Measurements from ENCODE around the gene ATAD3B. TPM values are rescaled to one million over a fixed set of nuclear protein-coding genes. Genes with fewer than 3 reads are reported as not detected.

ATAD3B gene
- total RNA-seq, 1 donor from 2014 or later: 42.8 TPM

DNA sequence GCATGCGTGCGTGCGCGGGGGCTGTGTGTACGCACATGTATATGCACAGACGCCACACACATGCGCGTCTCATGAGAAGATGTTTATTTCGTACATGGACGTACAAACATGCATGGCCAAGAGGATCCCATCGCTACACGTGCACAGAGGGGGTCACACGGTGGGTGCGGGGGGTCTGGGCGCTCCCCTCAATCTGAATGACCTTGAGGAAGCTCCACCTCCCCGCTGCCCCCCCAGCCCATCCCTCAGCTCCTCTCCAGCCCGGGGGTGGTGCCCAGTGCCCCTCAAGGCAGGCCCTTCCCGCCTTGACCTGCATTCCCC, 67.4 kb downstream of the ATAD3B start:
- no peak overlapping the region for H3K4me3 ChIP-seq (ENCODE audit: low read depth, low read length)
- DNase-seq (ENCODE audit: low read depth): no peak
- TF ChIP-seq, protein P1, sequence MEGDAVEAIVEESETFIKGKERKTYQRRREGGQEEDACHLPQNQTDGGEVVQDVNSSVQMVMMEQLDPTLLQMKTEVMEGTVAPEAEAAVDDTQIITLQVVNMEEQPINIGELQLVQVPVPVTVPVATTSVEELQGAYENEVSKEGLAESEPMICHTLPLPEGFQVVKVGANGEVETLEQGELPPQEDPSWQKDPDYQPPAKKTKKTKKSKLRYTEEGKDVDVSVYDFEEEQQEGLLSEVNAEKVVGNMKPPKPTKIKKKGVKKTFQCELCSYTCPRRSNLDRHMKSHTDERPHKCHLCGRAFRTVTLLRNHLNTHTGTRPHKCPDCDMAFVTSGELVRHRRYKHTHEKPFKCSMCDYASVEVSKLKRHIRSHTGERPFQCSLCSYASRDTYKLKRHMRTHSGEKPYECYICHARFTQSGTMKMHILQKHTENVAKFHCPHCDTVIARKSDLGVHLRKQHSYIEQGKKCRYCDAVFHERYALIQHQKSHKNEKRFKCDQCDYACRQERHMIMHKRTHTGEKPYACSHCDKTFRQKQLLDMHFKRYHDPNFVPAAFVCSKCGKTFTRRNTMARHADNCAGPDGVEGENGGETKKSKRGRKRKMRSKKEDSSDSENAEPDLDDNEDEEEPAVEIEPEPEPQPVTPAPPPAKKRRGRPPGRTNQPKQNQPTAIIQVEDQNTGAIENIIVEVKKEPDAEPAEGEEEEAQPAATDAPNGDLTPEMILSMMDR (conservative IDR thresholded peaks at IDR 0.05; ENCODE audit: low read depth, low read length): no peak

DNA sequence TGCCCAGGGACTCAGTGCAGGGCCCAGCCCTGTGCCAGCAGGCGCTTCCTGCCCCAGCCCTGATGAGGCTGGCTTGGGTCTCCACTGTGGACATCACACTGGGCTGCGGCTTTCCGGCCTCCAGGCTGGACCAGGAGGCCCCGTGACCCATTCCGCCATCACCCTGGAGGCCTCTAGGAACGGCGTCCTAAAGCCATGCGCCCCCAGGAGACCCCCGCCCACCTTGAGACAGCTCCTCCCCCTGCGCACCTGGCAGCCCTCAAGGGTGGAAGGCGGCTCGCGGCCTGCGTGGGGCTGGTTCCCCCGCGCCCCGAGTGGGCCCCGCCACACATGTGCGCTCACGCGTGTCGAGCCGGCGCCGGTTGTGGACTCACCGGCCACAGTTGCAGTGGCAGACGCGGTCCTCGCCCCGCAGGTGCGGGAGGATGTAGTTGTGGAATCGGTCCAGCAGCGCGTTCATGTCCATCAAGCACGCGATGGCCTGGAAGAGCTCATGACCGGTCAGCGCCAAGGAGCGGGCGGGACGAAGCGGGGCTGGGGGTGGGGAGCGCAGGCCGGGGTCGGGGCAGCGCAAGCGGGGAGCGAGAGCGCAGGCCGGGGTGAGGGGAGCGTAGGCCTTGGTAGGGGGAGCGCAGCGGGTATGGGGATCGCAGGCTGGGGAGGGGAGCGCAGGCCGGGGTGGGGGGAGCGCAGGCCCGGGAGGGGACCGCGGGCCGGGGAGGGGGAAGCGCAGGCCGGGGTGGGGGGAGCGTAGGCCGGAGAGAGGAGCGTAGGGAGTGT, 67.9 kb downstream of the ATAD3B start:
- DNase-seq (ENCODE audit: low read depth): no peak
- TF ChIP-seq, protein P1 (conservative IDR thresholded peaks at IDR 0.05; ENCODE audit: low read depth, low read length): no peak
- H3K4me3 ChIP-seq (ENCODE audit: low read depth, low read length): peak overlapping the region; percentile 45

DNA sequence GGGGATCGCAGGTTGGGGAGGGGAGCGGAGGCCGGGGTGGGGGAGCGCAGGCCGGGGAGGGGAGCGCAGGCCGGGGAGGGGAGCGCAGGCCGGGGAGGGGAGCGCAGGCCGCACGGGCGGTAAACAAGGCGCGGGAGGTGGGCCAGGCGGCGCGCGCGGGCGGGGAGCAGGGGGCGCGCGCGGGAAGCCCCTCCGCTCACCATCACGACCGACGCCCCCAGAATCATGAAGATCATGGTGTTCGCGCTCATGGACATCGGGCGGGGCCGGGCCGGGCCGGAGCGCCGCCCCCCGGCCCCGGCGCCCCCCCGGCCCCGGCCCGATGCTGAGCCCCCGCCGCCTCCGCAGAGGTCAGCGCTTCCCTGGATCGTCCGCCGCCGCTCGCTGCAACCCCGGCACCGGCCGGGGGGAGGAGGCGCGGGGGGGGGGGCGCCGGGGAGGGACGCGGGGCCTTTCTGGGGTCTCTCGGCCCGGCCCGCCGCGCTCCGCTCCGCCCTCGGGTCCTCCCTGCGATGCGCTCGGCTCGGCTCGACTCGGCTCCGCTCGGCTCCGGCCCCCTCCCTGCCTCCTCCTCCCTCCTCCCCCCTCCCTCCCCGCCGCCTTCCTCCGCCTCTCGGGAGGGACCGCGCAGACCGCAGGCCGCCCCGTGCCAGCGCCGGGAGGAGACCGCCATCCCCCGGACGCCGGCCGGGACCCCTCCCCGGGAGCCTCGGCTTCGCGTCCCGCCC, 68.7 kb downstream of the ATAD3B start, which contains the start of gene TMEM240:
Gene TMEM240 (minus strand): TSS at position 535 of the 728 bp plus-strand sequence. CDS start 278 bp downstream, at position 257.
- peak within 1 kb of the TSS; percentile 45 for H3K4me3 ChIP-seq (ENCODE audit: low read depth, low read length)
- no peak for DNase-seq (ENCODE audit: low read depth)
- TF ChIP-seq, protein P1 (conservative IDR thresholded peaks at IDR 0.05; ENCODE audit: low read depth, low read length): no peak

DNA sequence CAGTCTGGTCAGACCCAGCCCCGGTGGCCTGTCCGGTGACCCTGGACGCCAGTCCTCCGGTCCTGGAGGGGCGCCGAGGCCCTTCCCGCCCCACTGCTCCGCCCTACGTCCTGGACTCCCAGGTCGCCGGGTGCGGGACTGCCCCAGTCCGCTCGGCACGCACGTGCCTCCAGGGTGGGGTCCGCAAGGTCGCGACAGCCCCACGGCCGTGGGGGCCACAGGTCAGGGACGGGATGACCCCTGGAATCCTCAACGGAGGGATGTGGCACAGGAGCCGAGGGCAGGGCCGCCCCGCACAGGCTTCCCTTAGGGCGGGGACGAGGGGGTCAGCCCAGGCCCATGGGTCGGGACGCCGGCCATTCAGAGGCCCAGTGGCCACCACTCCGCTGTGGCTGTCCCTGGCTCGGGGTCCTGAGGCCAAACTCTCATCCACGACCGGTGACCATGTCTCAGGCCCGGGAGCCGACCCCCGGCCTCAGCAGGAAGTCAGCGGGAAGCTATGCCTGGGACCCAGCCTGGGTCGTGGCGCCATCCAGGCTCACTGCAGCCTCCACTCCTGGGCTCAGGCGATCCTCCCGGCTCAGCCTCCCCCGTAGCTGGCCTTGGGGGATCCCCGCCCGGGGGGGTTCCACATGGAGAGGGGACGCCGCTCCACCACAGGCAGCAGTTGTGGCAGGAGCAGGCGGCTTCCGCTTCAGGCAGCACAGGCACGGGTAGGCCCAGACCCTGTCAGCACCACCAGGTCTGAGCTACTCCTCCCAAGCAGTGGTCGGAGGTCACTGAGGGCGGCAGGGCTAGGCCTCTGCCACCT, 69.5 kb downstream of the ATAD3B start:
- TF ChIP-seq, protein P1 (conservative IDR thresholded peaks at IDR 0.05; ENCODE audit: low read depth, low read length): no peak
- H3K4me3 ChIP-seq (ENCODE audit: low read depth, low read length): peak overlapping the region; percentile 45
- no peak for DNase-seq (ENCODE audit: low read depth)

DNA sequence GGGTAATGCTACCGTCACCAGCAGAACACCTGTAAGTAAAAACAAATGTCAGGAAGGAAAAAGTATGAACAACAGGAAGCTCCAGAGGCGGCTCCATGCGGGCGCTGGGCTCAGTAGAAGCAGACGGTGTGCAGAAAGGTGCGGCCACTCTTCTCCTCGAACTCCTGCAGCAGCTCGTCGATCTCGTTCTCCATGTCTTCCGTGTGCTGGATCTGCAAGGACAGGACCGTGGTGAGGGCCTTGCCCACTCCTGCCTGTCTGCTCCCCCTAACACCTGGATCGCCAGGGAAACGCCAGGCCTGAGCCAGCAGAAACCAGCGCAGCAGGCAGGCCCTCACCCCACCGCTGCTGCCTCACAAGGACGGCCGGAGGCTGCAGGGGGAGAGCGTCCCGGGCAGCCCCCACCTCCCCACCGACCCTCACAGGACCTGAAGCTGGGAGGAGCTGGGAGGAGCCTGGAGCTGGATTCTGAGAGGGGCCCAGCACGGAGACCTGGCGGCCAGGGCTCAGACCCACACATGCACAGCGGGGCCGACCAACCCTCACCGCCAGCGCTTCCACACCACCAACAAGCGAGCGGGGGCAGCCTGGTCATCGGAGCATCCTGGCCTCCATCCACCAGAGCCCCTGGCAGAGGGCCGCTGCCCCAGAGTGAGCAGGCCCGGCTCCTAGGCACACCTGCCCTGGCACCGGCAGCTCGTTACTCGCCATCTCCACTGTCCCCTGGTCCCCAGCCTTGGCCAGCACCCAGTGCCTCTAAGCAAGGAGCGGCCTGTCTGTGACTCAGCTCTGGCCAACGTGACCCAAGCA, 70.6 kb downstream of the ATAD3B start:
- no peak for DNase-seq (ENCODE audit: low read depth)
- no peak overlapping the region for H3K4me3 ChIP-seq (ENCODE audit: low read depth, low read length)
- TF ChIP-seq, protein P1 (conservative IDR thresholded peaks at IDR 0.05; ENCODE audit: low read depth, low read length): no peak

Measured in epithelial cell of proximal tubule (primary cell).